ENCODE results near the gene MSRB1.
"Not testable (repeated sequence)": the region's sequence is repeated elsewhere in the genome, so short reads cannot be mapped to it uniquely, and the experiment has no call there.

MSRB1 gene

DNA sequence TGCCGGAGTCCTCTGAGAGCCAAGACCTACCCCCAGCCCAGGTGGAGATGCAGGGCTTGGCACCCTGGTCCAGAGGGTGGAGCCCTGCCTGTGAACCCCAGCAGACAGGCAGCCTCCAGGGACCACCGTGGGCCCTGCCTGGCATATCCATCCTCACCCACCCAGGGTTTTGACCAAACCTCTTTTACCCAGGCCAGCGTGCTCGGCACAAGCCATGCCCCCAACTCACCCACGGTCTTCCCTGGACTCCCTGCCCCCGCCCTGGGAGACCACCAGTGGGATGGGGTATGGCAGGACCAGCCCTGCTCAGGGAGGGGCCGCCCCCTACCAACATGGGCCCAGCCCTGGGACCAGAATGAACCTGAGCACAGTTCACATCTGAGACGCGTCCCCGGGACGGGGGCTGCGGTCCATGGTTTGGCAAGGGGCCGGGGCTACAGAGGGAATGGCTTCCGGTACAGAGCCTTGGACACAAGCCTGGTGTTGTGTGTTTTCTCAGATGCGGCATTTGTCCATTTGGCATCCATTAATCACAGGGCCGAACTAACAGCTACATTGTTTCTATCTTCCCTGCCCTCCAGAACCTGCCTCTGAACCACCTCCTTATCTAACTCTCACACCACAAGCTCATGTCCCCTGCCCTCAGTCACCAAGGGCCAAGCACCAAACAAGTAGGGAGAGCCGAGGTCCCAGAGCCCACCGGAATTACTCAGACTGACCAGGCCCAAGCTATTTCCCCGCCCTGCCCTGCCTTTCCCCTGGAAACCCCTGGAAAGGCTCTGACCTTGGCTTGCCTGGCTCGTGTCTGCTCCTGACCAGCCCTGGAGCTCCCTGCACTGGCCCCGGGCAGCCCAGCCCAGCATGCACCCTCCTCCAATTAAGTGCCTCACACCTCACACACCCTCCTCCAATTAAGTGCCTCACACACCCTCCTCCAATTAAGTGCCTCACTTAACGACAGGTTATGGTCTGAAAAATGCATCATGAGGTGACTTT is 38.9 kb downstream of the MSRB1 start:
- in situ Hi-C loops (cut with MboI; ENCODE audit: low sequenced_read_pairs), result no loop called here

DNA sequence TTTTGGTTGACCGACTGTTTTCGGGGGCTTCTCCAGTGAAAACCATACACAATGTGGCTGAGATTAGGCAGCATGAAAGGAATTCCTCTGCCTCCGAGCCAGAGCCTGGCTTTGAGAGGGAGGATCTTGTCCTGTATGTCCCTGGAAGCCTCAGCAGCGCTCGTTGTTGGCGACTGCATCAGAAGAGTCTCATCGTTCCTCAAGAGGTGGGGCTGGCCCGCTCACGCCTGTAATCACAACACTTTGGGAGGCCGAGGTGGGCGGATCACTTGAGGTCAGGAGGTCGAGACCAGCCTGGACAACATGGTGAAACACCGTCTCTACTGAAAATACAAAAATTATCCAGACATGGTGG is 39.8 kb downstream of the MSRB1 start:
- in situ Hi-C loops (cut with MboI; ENCODE audit: low sequenced_read_pairs), result no loop called here

DNA sequence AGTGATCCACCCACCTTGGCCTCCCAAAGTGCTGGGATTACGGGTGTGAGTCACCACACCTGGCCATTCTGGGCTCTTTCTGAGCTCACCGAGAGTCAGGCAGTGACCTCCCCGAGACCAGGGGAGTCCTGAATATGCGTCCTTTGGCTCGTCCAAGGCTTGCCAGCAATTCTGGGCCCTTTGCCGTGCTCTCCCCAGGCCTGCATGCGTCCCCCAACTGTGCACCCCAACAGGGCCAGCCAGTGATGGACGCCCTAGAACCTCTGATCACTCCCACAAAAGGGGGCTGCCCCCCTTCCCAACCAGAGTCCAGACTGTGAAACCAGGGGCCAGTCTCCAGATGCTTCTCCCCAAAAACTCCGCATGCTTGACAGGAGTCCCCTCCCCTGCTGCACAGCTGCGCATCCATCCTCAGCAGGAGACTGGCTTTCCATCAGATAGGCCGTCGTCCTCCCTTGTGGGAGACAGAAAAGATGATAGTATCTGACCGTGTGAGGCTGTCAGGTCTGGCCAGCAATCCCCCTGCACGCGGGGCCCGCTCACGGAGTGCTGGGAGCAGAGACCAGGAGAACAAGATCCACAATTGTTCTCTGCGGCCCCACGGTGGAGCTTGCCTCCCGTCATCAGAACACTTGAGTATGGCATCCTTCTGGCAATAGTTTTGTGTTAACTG is 40.3 kb downstream of the MSRB1 start:
- in situ Hi-C loops (cut with MboI; ENCODE audit: low sequenced_read_pairs), result no loop called here

DNA sequence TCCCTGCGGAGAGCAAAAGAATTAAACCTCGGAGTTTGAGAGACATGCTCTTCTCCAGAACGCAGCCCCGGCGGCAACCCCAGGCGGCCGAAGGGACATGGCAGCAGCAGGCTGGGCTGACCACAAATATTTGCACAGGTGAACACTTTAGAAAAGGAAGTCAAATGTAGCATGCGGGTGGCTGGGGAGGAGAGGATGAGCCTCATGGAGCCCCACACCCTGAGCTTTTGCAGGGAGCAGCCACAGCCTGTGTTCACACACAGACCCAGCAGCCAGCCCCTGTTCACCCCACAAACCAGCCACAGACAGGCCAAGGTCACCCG is 42.6 kb downstream of the MSRB1 start:
- in situ Hi-C loops (cut with MboI; ENCODE audit: low sequenced_read_pairs), result no loop called here

DNA sequence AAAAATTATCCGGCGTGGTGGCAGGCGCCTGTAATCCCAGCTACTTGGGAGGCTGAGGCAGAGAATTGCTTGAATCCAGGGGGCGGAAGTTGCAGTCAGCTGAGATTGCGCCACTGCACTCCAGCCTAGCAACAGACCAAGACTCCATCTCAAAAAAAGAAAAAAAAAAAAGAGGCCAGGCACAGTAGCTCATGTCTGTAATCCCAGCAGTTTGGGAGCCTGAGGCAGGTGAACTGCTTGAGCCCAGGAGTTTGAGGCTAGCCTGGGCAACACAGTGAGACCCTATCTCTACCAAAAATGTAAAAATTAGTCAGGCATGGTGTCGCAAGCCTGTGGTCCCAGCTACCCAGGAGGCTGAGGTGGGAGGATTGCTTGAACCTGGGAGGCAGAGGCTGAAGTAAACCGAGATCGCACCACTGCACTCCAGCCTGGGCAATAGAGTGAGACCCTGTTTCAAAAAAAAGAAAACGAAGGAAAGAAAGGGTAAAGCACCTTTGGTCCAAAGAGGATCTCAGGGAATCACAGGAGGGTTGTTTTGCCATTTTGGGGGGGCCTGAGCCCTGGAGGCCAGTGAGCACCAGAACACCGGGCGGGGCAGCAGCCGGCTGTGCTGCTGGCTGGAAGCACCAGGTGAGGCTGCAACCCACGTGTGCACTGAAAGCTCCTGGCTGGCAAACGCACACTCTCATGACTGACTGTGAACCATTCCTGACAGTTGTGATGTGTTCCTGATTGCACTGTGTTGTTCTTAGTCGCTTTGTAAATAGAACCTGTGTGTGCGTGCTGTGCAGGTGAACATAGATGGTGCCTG is 43.2 kb downstream of the MSRB1 start:
- in situ Hi-C loops (cut with MboI; ENCODE audit: low sequenced_read_pairs), result no loop called here

DNA sequence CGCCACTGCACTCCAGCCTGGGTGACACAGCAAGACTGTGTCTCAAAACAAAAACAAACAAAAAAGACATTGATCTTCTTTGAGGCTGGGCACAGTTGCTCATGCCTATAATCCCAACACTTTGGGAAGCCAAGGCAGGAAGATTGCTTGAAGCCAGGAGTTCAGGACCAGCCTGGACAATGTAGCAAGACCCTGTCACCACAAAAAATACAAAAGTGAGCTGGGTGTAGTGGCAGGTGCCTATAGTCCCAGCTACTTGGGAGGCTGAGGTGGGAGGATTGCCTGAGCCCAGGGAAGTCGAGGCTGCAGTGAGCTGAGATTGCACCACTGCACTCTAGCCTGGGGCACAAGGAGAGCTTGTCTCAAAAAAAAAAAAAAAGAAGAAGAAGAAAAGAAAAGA is 45.3 kb downstream of the MSRB1 start:
- in situ Hi-C loops (cut with MboI; ENCODE audit: low sequenced_read_pairs), result not testable (repeated sequence)

DNA sequence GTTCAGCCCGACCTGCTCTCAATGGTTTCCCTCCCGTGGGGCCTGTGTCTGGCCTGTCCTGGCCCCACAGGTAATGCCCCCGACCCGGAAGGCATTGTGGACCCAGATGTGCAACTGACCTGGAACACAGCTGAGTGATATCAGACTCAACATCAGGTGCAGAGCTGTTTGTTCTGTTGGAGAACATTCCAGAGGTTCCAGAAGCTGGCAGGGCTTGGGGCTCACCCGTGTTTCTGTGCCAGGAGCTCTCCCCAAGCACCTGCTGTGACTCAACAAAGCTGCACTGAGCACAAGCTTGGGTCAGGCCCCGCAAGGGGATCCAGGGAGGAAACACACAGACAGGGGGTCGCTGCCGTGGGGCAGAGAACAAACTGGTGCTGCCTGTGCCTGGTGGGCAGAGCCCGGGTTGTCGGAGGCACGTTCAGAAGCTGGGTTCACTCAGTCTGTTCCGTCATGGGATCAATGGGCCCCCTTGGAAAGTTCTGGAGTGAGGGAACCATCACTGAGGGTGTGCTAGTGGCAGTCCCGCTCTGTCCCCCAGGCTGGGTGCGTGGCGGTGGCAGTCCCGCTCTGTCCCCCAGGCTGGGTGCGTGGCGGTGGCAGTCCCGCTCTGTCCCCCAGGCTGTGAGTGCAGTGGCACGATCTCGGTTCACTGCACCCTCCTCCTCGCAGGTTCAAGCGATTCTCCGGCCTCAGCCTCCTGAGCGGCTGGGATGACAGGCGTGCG is 46.9 kb downstream of the MSRB1 start:
- in situ Hi-C loops (cut with MboI; ENCODE audit: low sequenced_read_pairs), result no loop called here

DNA sequence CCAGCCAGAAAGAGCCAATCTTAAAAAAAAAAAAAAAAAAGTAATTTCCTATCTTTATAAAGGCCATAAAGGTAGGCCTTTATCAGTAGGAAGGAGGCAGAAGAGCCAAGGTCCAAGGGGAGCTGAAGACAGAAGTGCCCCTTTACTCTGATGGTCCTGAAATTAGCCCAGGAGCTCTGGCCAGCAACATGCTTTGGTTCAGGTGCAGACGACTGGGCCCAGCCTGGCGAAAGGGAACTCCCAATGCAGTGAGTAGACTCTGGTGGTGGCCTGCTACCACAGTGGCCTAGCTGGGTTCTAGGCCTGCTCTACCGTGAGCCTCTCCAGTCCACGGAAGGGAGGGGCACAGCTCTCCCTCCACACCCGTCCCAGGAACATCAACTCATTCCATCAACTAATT is 47.9 kb downstream of the MSRB1 start:
- in situ Hi-C loops (cut with MboI; ENCODE audit: low sequenced_read_pairs), result no loop called here

DNA sequence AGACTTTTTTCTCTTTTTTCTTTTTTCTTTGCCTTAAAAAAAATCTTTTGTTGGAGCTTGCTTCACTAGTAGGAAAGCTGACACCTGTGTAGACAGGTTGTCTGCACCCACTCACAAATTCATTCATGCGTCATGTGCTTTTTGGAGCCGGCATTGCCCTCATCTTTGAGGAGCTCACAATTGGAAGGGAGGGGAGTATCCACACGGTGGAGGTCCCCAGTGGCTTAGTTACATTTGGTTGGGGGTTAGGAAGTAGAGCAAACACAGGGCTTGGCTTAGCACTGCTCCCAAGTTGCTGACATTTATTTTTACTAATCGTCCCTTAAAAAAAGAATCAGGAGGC is 52.3 kb downstream of the MSRB1 start:
- in situ Hi-C loops (cut with MboI; ENCODE audit: low sequenced_read_pairs), result no loop called here

DNA sequence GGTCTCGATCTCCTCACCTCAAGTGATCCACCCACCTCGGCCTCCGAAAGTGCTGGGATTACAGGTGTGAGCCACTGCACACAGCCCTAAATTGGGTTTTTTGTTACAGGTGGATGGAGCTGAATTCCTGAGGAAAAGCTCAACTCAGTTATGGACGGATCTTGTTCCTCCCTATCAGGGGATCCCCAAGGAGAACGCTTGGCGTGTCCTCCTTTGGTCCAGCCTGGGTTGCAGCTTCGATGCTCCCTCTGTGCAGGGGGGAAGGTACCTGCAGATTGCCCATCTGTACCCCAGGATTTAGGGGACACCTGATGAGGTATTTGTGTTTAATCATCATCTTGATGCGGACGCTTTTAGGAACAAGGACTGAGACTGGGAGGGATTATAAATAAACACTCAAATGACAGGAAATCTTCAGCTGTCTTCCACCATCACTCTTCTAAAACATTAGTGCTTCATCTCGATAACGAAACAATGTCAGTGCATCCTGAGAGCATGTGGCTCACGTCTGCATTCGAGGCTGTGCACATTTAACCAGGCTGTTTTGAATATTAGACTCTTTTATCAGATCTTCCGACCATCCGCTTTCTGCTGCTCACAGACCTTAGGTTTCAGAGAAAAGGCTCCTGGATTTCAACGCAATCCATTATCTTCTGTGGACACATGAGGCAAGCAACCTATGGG is 52.8 kb downstream of the MSRB1 start:
- in situ Hi-C loops (cut with MboI; ENCODE audit: low sequenced_read_pairs), result no loop called here
